Spleen (tissue), 11 donors: ENCODE measurements around the gene MACROD2. TPM values are rescaled to one million over a fixed set of nuclear protein-coding genes. Genes with fewer than 3 reads are reported as not detected.

Experiments
- DNase-seq: peaks from one replicate; pipeline ENCODE4 v3.0.0-alpha.2; 2020
- H3K27ac ChIP-seq, 8 donors: fragments of 200-600 bp; sonication (generic) in 7 of 8; 1 replicate in 4 of 8; 2 replicates in 4 of 8; pipeline versions ENCODE4 v1.5.0 to v1.8.0; 2016 to 2021; ENCODE audit warnings: inconsistent platforms in 4 of 8, mild to moderate bottlenecking in 4 of 8, moderate library complexity in 1 of 8
- H3K27me3 ChIP-seq, 7 donors: fragments of 200-600 bp; sonication (generic) in 6 of 7; replicated peaks in 1 of 7; 1 replicate in 4 of 7; 2 replicates in 3 of 7; pipeline versions ENCODE4 v1.5.0 to v1.8.0; 2016 to 2021; ENCODE audit warnings: inconsistent platforms in 3 of 7, mild to moderate bottlenecking in 1 of 7
- H3K36me3 ChIP-seq, 6 donors: fragments of 200-600 bp; sonication (generic) in 5 of 6; 1 replicate in 4 of 6; 2 replicates in 2 of 6; pipeline versions ENCODE4 v1.5.0 to v1.8.0; 2016 to 2021; ENCODE audit warnings: inconsistent platforms in 2 of 6
- H3K4me1 ChIP-seq, 6 donors: fragments of 200-600 bp; sonication (generic) in 5 of 6; 1 replicate in 3 of 6; 2 replicates in 3 of 6; pipeline versions ENCODE4 v1.5.0 to v1.8.0; 2016 to 2021; ENCODE audit warnings: inconsistent platforms in 3 of 6
- H3K4me3 ChIP-seq, 8 donors: fragments of 200-600 bp; sonication (generic) in 7 of 8; 1 replicate in 4 of 8; 2 replicates in 4 of 8; pipeline versions ENCODE4 v1.5.0 to v1.8.0; 2016 to 2021; ENCODE audit warnings: inconsistent platforms in 4 of 8, mild to moderate bottlenecking in 4 of 8, moderate library complexity in 2 of 8
- H3K9me3 ChIP-seq, 8 donors: fragments of 200-600 bp; sonication (generic) in 7 of 8; 1 replicate in 4 of 8; 2 replicates in 4 of 8; pipeline versions ENCODE4 v1.5.0 to v1.8.0; 2016 to 2021; ENCODE audit warnings: inconsistent platforms in 4 of 8
- CTCF ChIP-seq, 11 experiments: fragments of 200-600 bp in 7 of 11; fragments of 450-650 bp in 4 of 11; sonication (generic) in 4 of 11; IDR thresholded peaks in 8 of 11; conservative IDR thresholded peaks in 3 of 11; 1 replicate in 7 of 11; 2 replicates in 4 of 11; pipeline versions ENCODE4 v1.4.0 to v1.8.0; 2016 to 2021; ENCODE audit warnings: antibody characterized with exemption in 11 of 11, inconsistent platforms in 4 of 11, mild to moderate bottlenecking in 1 of 11
- POLR2A ChIP-seq, 3 donors: fragments of 450-650 bp; IDR thresholded peaks; one replicate each; pipeline ENCODE4 v1.5.1; 2017; ENCODE audit warnings: antibody characterized with exemption in 3 of 3, mild to moderate bottlenecking in 1 of 3
- POLR2AphosphoS5 ChIP-seq, 3 donors: sonication (generic); formaldehyde crosslinking; IDR thresholded peaks; one replicate each; pipeline ENCODE4 v1.5.1; 2017; ENCODE audit warnings: antibody characterized with exemption in 3 of 3
- WGBS, 5 donors: extraction: QIAGEN DNeasy Blood & Tissue Kit in 3 of 5; methylation state at CpG; one replicate each; pipeline versions ENCODE4 v1.1.5 to v1.1.7; 2013 to 2018; 5-methylcytosine and 5-hydroxymethylcytosine counted together
- intact Hi-C: fragments of 100-400 bp; cut with DNase I; formaldehyde crosslinking; loops from one replicate; pipeline ENCODE4 v1.15.0; 2023; ENCODE audit warnings: low total_unique reads
- polyA plus RNA-seq, 3 donors: library from polyadenylated mRNA; stranded (reverse); fragments of 200-250 nt; gene quantifications; one replicate each; pipeline ENCODE4 v1.2.1, GENCODE V29; 2013
- total RNA-seq, 7 donors: library from RNA; depleted of rRNA in 3 of 7; stranded (reverse); fragments of >200 nt in 3 of 7; fragmentation: NEBNext Ultra II Directional in 4 of 7; extraction: Animal tissue kit (Norgen Biotek cat#: 25700) in 4 of 7; gene quantifications; one replicate each; pipeline versions ENCODE4 v1.1.0 to v1.2.1, GENCODE V29; 2016 to 2021
- donor health status: healthy with polysubstance abuse.
- donor health status: DM: no; HTN: no; CAD: no; lungs with moderate emphysema.
- donor health status: DM: no; HTN: no; CAD: no.
- donor health status: Bipolar disorder and iron deficiency.
- donor health status: healthy.
- donor health status: DM: no; HTN: no; CAD: no.
- donor health status: DM: yes; HTN: yes; CAD: no.

Gene MACROD2
- total and polyA plus RNA-seq, 10 donors: 1.5 to 4.7 (median 3.4) TPM

GRCh38 chr20:15199698-15200097 lies 1204.4 kb downstream of the MACROD2 start:
- Histone ChIP-seq H3K4me3 (no peak overlapping the region), H3K27ac (no peak overlapping the region), H3K9me3 (peaks cover 0 to 10% (median 2%) of the 10 kb centered on the region in 8 donors), H3K4me1 (peaks cover 0 to 8% (median 0%) of the 10 kb centered on the region in 6 donors), H3K27me3 (no peaks in the 10 kb centered on the region), H3K36me3 (no peaks in the 10 kb centered on the region)
- WGBS, 5 donors: 63 to 83% (median 80%) methylated on average over 1 of the region's 1 CpG
- TF ChIP-seq CTCF (IDR thresholded peaks at IDR 0.05 in 8 of 11, conservative IDR thresholded peaks at IDR 0.05 in 3 of 11): no peak
- no peak for TF ChIP-seq POLR2A (IDR thresholded peaks at IDR 0.05)
- intact Hi-C loops: no loop called here
- no peak for DNase-seq

GRCh38 chr20:15200147-15200565 lies 1204.8 kb downstream of the MACROD2 start:
- intact Hi-C loops: no loop called here
- DNase-seq: no peak
- Histone ChIP-seq H3K9me3 (peaks cover 0 to 10% (median 2%) of the 10 kb centered on the region in 8 donors), H3K4me3 (no peak overlapping the region), H3K27ac (no peak overlapping the region), H3K36me3 (no peaks in the 10 kb centered on the region), H3K4me1 (peaks cover 0 to 8% (median 0%) of the 10 kb centered on the region in 6 donors), H3K27me3 (no peaks in the 10 kb centered on the region)
- TF ChIP-seq CTCF (IDR thresholded peaks at IDR 0.05 in 8 of 11, conservative IDR thresholded peaks at IDR 0.05 in 3 of 11) (no peak), POLR2AphosphoS5 (IDR thresholded peaks at IDR 0.05) (no peak), POLR2A (IDR thresholded peaks at IDR 0.05) (no peak)
- WGBS, 5 donors: 76 to 84% (median 79%) methylated on average over 1 of the region's 1 CpG

- no peak overlapping the region for H3K4me3 ChIP-seq
- peaks cover 0 to 4% (median 0%) of the 10 kb centered on the region in 6 donors for H3K4me1 ChIP-seq
- 73 to 95% (median 85%) methylated on average over 1 of the region's 1 CpG for whole genome bisulfite sequencing, 5 donors
- H3K9me3 ChIP-seq: peaks cover 0 to 10% (median 2%) of the 10 kb centered on the region in 8 donors
- DNase-seq: no peak
- no peak for TF ChIP-seq POLR2AphosphoS5 (IDR thresholded peaks at IDR 0.05)
- no peak for TF ChIP-seq CTCF (IDR thresholded peaks at IDR 0.05 in 8 of 11, conservative IDR thresholded peaks at IDR 0.05 in 3 of 11)
- no peak for TF ChIP-seq POLR2A (IDR thresholded peaks at IDR 0.05)
- intact Hi-C loops: no loop called here
- H3K36me3 ChIP-seq: no peaks in the 10 kb centered on the region
- no peaks in the 10 kb centered on the region for H3K27me3 ChIP-seq
- H3K27ac ChIP-seq: no peak overlapping the region
Observed at GRCh38 chr20:15201602-15202001, 1206.3 kb downstream of the MACROD2 start.

- no peaks in the 10 kb centered on the region for H3K4me1 ChIP-seq
- 84 to 93% (median 90%) methylated on average over 5 of the region's 5 CpGs for WGBS, 5 donors
- no peaks in the 10 kb centered on the region for H3K36me3 ChIP-seq
- H3K27ac ChIP-seq: no peak overlapping the region
- no peak for DNase-seq
- TF ChIP-seq POLR2AphosphoS5 (IDR thresholded peaks at IDR 0.05): no peak
- no peak for TF ChIP-seq POLR2A (IDR thresholded peaks at IDR 0.05)
- TF ChIP-seq CTCF (IDR thresholded peaks at IDR 0.05 in 8 of 11, conservative IDR thresholded peaks at IDR 0.05 in 3 of 11): no peak
- intact Hi-C loops: no loop called here
- H3K9me3 ChIP-seq: peaks cover 0 to 31% (median 22%) of the 10 kb centered on the region in 8 donors
- H3K4me3 ChIP-seq: no peak overlapping the region
- no peaks in the 10 kb centered on the region for H3K27me3 ChIP-seq
Observed at GRCh38 chr20:15204234-15204633, 1208.9 kb downstream of the MACROD2 start.
